GM21381 (cell line): Measurements from ENCODE around the gene EFNA5.
"Not testable (repeated sequence)": the region's sequence is repeated elsewhere in the genome, so short reads cannot be mapped to it uniquely, and the experiment has no call there.

Source experiments
- ATAC-seq: cut with Tn5 transposase; IDR thresholded peaks from one replicate; pipeline ENCODE4 v1.9.1; 2021; ENCODE audit warnings: mild to moderate bottlenecking, moderate library complexity; ENCODE audit not compliant: unreplicated experiment

EFNA5 gene

GRCh38 chr5:107466233-107466769, 204.4 kb downstream of the EFNA5 start:
- no peak for ATAC-seq

GRCh38 chr5:107464876-107465275, 205.9 kb downstream of the EFNA5 start:
- no peak for ATAC-seq

GRCh38 chr5:107464416-107464815, 206.3 kb downstream of the EFNA5 start:
- no peak for ATAC-seq

- ATAC-seq, result no peak
Observed at GRCh38 chr5:107463731-107464130, 207.0 kb downstream of the EFNA5 start.

- ATAC-seq, result no peak
Observed at GRCh38 chr5:107461770-107462169, 209.0 kb downstream of the EFNA5 start.

- ATAC-seq, result no peak
Observed at GRCh38 chr5:107460789-107461188, 209.9 kb downstream of the EFNA5 start.

GRCh38 chr5:107459605-107460004, 211.1 kb downstream of the EFNA5 start:
- ATAC-seq, result no peak

- ATAC-seq, result no peak
Observed at GRCh38 chr5:107458322-107458721, 212.4 kb downstream of the EFNA5 start.

- ATAC-seq, result no peak
Observed at GRCh38 chr5:107457881-107458280, 212.9 kb downstream of the EFNA5 start.

GRCh38 chr5:107457138-107457537, 213.6 kb downstream of the EFNA5 start:
- no peak for ATAC-seq

- ATAC-seq, result peak; percentile 67
Observed at GRCh38 chr5:107456281-107456715, 214.4 kb downstream of the EFNA5 start.

- no peak for ATAC-seq
Observed at GRCh38 chr5:107455111-107455544, 215.6 kb downstream of the EFNA5 start.

- ATAC-seq, result not testable (repeated sequence)
Observed at GRCh38 chr5:107451827-107452226, 218.9 kb downstream of the EFNA5 start.

- no peak for ATAC-seq
Observed at GRCh38 chr5:107451028-107451427, 219.7 kb downstream of the EFNA5 start.

GRCh38 chr5:107450531-107450930, 220.2 kb downstream of the EFNA5 start:
- ATAC-seq, result no peak

GRCh38 chr5:107449369-107449768, 221.4 kb downstream of the EFNA5 start:
- no peak for ATAC-seq

GRCh38 chr5:107447587-107447986, 223.2 kb downstream of the EFNA5 start:
- no peak for ATAC-seq

GRCh38 chr5:107446972-107447371, 223.8 kb downstream of the EFNA5 start:
- ATAC-seq, result no peak

GRCh38 chr5:107444300-107444699, 226.4 kb downstream of the EFNA5 start:
- no peak for ATAC-seq

GRCh38 chr5:107443897-107444296, 226.8 kb downstream of the EFNA5 start:
- ATAC-seq, result no peak

GRCh38 chr5:107442452-107442851, 228.3 kb downstream of the EFNA5 start:
- ATAC-seq, result no peak

GRCh38 chr5:107439832-107440231, 230.9 kb downstream of the EFNA5 start:
- no peak for ATAC-seq

- ATAC-seq, result no peak
Observed at GRCh38 chr5:107437986-107438510, 232.7 kb downstream of the EFNA5 start.
